ENCODE results near the gene STAM.
"Not testable (repeated sequence)": the region's sequence is repeated elsewhere in the genome, so short reads cannot be mapped to it uniquely, and the experiment has no call there.

The STAM gene

DNA sequence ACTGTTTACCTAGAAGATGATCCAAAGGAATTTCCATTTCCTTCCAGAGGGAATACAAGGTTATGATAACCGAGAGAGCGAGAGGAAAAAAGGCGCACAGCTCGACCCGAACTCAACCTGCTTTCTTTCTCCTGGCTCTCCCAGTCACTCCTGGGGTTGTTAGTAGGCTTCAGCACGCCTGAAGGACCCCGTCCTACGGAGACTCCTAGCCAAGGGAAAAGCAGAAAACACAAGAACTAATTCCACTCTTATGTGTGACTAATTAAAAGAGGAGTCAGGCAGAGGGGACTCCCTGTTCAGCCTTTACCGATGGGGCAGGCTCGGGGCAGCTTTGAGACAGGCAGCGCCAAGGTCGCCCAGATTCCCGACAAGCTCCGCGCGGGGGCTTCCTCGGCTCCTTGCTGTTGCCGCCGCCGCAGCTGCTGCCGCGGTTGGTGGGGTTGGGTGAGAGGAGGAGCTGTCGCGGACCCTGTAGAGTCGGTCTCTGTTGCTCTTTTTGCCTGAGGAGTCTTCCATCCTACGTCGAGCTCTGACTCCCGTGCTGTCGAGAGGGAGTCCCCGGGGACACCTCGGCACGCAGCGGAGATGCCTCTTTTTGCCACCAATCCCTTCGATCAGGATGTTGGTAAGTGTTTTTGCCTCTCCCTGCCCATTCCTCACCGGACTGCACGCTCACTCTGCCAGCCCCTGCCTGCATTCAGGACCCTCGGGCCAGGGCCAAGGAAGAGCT is at the start of gene STAM:
STAM (plus strand) TSS at position 397 of the 730 bp plus-strand sequence; CDS start at position 586, 189 bp downstream.
- H3K27ac Mint-ChIP-seq = peak within 1 kb of the TSS; percentile 100
- H3K36me3 Mint-ChIP-seq (ENCODE audit: low read depth) = peaks cover 27% of the 10 kb centered on the region
- ATAC-seq (peak; percentile 76), DNase-seq (peak; percentile 91)
- H3K9me3 Mint-ChIP-seq = peaks cover 5% of the 10 kb centered on the region
- H3K4me3 Mint-ChIP-seq = peak within 1 kb of the TSS; percentile 99
- peaks cover 2% of the 10 kb centered on the region for H3K27me3 Mint-ChIP-seq
- H3K4me1 Mint-ChIP-seq = peaks cover 59% of the 10 kb centered on the region

GRCh38 chr10:17597386-17597785 is 46.6 kb upstream of the STAM start:
- ATAC-seq (no peak), DNase-seq (no peak)
- H3K4me3 Mint-ChIP-seq = no peak overlapping the region
- H3K36me3 Mint-ChIP-seq (ENCODE audit: low read depth) = no peaks in the 10 kb centered on the region
- H3K9me3 Mint-ChIP-seq = no peaks in the 10 kb centered on the region
- H3K27ac Mint-ChIP-seq = no peak overlapping the region
- H3K27me3 Mint-ChIP-seq = no peaks in the 10 kb centered on the region
- H3K4me1 Mint-ChIP-seq = no peaks in the 10 kb centered on the region

DNA sequence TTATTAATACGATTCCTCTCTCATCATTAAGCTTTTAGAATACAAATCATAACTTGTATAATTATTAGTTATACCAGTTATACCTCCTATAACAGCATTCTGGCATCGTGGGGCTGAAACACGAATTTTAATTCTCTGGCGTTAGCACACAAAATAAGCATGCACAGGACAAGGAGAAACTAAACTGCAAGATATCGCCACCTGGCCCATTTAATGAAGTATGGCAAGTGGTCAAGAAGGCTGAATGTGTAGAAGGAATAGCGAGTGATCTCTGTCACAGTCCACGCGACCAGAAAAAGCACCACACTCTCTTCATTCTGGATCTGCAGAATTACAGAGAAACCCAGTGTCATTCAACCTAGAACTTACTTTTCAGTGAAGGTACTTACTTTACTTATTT is 44.9 kb upstream of the STAM start:
- no peak overlapping the region for H3K4me3 Mint-ChIP-seq
- no peak for DNase-seq
- ATAC-seq = no peak
- H3K27ac Mint-ChIP-seq = no peak overlapping the region
- no peaks in the 10 kb centered on the region for H3K36me3 Mint-ChIP-seq (ENCODE audit: low read depth)
- no peaks in the 10 kb centered on the region for H3K4me1 Mint-ChIP-seq
- H3K27me3 Mint-ChIP-seq = no peaks in the 10 kb centered on the region
- no peaks in the 10 kb centered on the region for H3K9me3 Mint-ChIP-seq

GRCh38 chr10:17605936-17606335 is 38.0 kb upstream of the STAM start:
- ATAC-seq = no peak
- no peaks in the 10 kb centered on the region for H3K4me1 Mint-ChIP-seq
- no peaks in the 10 kb centered on the region for H3K27me3 Mint-ChIP-seq

GRCh38 chr10:17606547-17607040 is 37.4 kb upstream of the STAM start:
- ATAC-seq (no peak), DNase-seq (no peak)
- no peaks in the 10 kb centered on the region for H3K9me3 Mint-ChIP-seq
- no peaks in the 10 kb centered on the region for H3K36me3 Mint-ChIP-seq (ENCODE audit: low read depth)
- no peaks in the 10 kb centered on the region for H3K4me1 Mint-ChIP-seq
- H3K4me3 Mint-ChIP-seq = no peak overlapping the region
- no peak overlapping the region for H3K27ac Mint-ChIP-seq
- H3K27me3 Mint-ChIP-seq = no peaks in the 10 kb centered on the region

More at GRCh38 chr10:17605936-17606335, 38.0 kb upstream of the STAM start:
- Mint-ChIP-seq H3K4me3 (no peak overlapping the region), H3K36me3 (ENCODE audit: low read depth) (no peaks in the 10 kb centered on the region), H3K9me3 (no peaks in the 10 kb centered on the region), H3K27ac (no peak overlapping the region)
- no peak for DNase-seq

DNA sequence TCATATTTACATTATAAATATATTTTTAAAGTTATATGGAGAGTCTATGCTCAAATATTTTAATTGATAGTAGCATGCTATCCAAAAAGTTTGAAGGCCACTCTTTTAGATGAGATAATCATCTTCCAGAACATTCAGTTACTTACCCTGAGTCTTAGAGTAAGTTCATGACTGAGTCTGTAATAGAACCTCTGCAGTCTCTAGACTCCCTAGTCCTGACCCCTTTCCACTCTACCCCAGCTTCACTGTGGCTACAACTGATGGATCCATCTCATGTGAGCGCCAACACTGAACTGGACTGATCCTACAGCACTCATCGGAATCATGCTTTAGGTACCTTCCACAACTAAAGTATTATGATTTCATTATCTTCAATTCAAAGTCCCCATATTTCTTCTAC is 36.9 kb upstream of the STAM start:
- Mint-ChIP-seq H3K36me3 (ENCODE audit: low read depth) (no peaks in the 10 kb centered on the region), H3K4me1 (no peaks in the 10 kb centered on the region)
- ATAC-seq = no peak

DNA sequence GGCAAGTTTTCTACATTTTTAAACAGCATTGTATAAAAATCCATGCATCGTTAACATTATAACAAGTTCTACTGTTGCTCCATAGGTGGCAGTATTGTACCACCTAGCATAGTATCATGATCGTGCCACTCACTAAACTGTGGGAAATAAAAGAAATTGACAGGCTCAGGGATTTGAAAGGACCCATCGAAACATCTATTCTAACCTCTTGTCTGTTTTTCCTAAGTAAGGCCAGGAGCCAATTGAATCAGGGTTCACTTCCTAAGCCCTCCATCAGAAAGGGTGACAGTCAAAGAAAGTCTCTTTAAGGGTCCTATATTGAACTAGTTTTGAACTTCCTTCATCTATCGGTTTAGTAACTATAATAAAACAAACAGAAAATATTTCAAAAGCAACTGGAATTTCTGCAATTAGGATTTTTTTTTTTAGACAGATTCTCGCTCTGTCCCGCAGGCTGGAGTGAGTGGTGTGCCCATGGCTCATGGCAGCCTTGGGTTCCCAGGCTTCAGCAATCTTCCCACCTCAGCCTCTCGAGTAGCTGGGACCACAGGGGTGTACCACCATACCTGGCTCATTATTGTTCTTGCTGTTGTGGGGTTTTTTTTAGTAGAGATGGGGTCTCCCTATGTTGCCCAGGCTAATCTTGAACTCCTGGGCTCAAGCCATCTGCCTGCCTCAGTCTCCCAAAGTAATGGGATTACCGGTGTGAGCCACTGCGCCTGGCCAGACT is 36.2 kb upstream of the STAM start:
- Mint-ChIP-seq H3K9me3 (no peaks in the 10 kb centered on the region), H3K27ac (no peak overlapping the region), H3K4me3 (no peak overlapping the region), H3K4me1 (no peaks in the 10 kb centered on the region), H3K27me3 (no peaks in the 10 kb centered on the region), H3K36me3 (ENCODE audit: low read depth) (no peaks in the 10 kb centered on the region)
- DNase-seq (peak; percentile 14), ATAC-seq (peak; percentile 79)

More for the DNA sequence above, 36.9 kb upstream of the STAM start:
- H3K9me3 Mint-ChIP-seq = no peaks in the 10 kb centered on the region
- no peak overlapping the region for H3K27ac Mint-ChIP-seq
- no peaks in the 10 kb centered on the region for H3K27me3 Mint-ChIP-seq
- DNase-seq = no peak
- no peak overlapping the region for H3K4me3 Mint-ChIP-seq

GRCh38 chr10:17609523-17610079 is 34.4 kb upstream of the STAM start:
- Mint-ChIP-seq H3K4me1 (no peaks in the 10 kb centered on the region), H3K4me3 (no peak overlapping the region), H3K27ac (no peak overlapping the region), H3K9me3 (no peaks in the 10 kb centered on the region), H3K36me3 (ENCODE audit: low read depth) (no peaks in the 10 kb centered on the region), H3K27me3 (no peaks in the 10 kb centered on the region)
- DNase-seq = no peak
- ATAC-seq = no peak

GRCh38 chr10:17616403-17617030 is 27.4 kb upstream of the STAM start:
- no peaks in the 10 kb centered on the region for H3K9me3 Mint-ChIP-seq
- no peaks in the 10 kb centered on the region for H3K36me3 Mint-ChIP-seq (ENCODE audit: low read depth)
- H3K27ac Mint-ChIP-seq = no peak overlapping the region
- peak; percentile 31 for DNase-seq
- ATAC-seq = peak; percentile 48
- H3K27me3 Mint-ChIP-seq = peaks cover 25% of the 10 kb centered on the region
- peak overlapping the region; percentile 60 for H3K4me3 Mint-ChIP-seq
- H3K4me1 Mint-ChIP-seq = peaks cover 6% of the 10 kb centered on the region

DNA sequence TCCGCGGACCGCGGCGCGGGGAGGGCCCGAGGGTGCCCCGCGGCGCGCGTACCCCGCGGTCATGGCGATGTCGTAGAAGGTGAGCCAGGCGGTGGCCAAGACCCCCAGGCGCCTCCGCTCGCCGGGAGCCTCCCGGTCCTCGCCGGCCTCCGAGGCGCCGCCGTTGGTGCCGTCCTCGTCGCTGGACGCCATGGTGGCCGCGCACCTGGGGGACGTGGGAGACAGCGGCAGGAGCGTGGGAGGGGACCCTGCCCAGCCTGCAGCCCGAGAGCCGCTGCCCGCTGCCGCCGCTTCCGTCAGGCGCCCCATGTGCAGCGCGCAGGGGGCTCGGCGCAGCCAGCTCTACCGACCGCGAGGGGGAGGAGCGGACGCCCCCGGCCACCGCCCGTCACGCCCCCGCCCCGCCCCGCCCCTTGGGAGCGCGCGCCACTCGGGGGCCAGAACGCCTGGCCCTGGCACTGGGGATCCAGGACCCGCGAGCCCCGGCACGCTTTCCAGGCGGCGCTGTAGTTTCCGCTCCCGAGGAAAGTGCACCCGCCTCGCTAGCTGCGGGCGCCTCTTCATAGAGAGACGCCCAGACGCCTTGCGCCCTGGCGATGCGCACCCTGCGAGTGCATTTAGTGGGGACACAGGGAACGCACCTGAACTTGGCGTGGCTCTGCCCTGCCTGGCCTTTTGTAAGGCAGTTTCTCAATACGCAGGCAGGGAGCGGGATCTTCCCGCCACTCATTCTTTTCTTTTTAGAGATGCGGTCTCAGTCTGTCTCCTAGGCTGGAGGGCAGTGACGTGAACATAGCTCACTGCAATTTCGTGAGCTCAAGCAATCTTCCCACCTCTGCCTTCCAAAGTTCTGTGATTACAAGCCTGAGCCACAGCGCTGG is 26.7 kb upstream of the STAM start, which contains the start of gene HACD1:
HACD1 (minus strand) TSS at position 344 of the 881 bp plus-strand sequence; CDS start at position 309, 35 bp downstream.
- Mint-ChIP-seq H3K4me3 (peak within 1 kb of the TSS; percentile 82), H3K36me3 (ENCODE audit: low read depth) (no peaks in the 10 kb centered on the region), H3K9me3 (no peaks in the 10 kb centered on the region), H3K27ac (peak within 1 kb of the TSS; percentile 56), H3K27me3 (peaks cover 27% of the 10 kb centered on the region), H3K4me1 (peaks cover 6% of the 10 kb centered on the region)
- DNase-seq (peak; percentile 60), ATAC-seq (peak; percentile 84)

- no peak for ATAC-seq
- Mint-ChIP-seq H3K4me1 (peaks cover 6% of the 10 kb centered on the region), H3K4me3 (no peak overlapping the region), H3K27me3 (peaks cover 34% of the 10 kb centered on the region), H3K36me3 (ENCODE audit: low read depth) (no peaks in the 10 kb centered on the region), H3K27ac (no peak overlapping the region), H3K9me3 (no peaks in the 10 kb centered on the region)
- DNase-seq = no peak
Measured at GRCh38 chr10:17622061-17622460, 21.9 kb upstream of the STAM start.

- no peak overlapping the region for H3K4me3 Mint-ChIP-seq
- no peaks in the 10 kb centered on the region for H3K36me3 Mint-ChIP-seq (ENCODE audit: low read depth)
- H3K9me3 Mint-ChIP-seq = no peaks in the 10 kb centered on the region
- no peak for ATAC-seq
- H3K4me1 Mint-ChIP-seq = no peaks in the 10 kb centered on the region
- DNase-seq = no peak
- H3K27me3 Mint-ChIP-seq = peaks cover 10% of the 10 kb centered on the region
- no peak overlapping the region for H3K27ac Mint-ChIP-seq
Measured at GRCh38 chr10:17624996-17625395, 19.0 kb upstream of the STAM start.

- Mint-ChIP-seq H3K4me1 (no peaks in the 10 kb centered on the region), H3K4me3 (no peak overlapping the region), H3K9me3 (no peaks in the 10 kb centered on the region), H3K36me3 (ENCODE audit: low read depth) (no peaks in the 10 kb centered on the region), H3K27ac (no peak overlapping the region), H3K27me3 (peaks cover 9% of the 10 kb centered on the region)
- no peak for DNase-seq
- ATAC-seq = no peak
Measured at GRCh38 chr10:17626656-17627055, 17.3 kb upstream of the STAM start.

- not testable (repeated sequence) for ATAC-seq; H3K4me3 Mint-ChIP-seq; DNase-seq; H3K36me3 Mint-ChIP-seq (ENCODE audit: low read depth); H3K27me3 Mint-ChIP-seq; H3K9me3 Mint-ChIP-seq; H3K4me1 Mint-ChIP-seq; H3K27ac Mint-ChIP-seq
Measured at GRCh38 chr10:17632590-17632989, 11.4 kb upstream of the STAM start.

All from activated naive CD8-positive, alpha-beta T cell treated with anti-CD3 and anti-CD28 coated beads, Interleukin-2, amount 50 U/mL, for 24 hours (primary cell).